ENCODE data around the gene IL17A. TPM values are rescaled to one million over a fixed set of nuclear protein-coding genes. Genes with fewer than 3 reads are reported as not detected.

Gene IL17A
- total RNA-seq, 1 donor from 2014 or later: not detected

DNA sequence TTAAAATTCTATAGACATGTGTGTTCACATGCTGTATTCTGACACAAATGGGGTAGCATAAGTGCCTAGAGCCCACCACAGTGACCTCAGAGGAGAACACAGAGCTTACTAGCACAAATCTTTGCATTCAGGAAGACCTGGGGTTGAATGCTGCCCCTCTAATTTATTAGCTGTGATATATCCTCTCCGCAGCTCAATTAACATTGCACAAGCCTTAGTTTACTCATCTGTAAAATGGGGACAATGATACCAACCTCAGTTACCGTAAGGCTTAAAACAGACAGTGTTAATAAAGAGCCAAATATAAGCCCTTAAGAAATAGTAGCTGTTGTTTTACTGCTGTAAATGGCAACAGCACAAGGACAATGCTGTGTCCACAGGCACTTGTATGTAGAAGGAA lies 36.2 kb upstream of the IL17A start:
- Histone ChIP-seq H3K27me3 (ENCODE audit: low read depth) (peaks cover 12% of the 10 kb centered on the region), H3K27ac (replicated peaks) (no peak overlapping the region), H3K4me1 (peaks cover 7% of the 10 kb centered on the region), H3K9me3 (replicated peaks) (no peaks in the 10 kb centered on the region), H3K36me3 (no peaks in the 10 kb centered on the region), H3K4me3 (no peak overlapping the region)
- intact Hi-C loops (cut with micrococcal nuclease): no loop called here
- DNase-seq: no peak
- TF ChIP-seq, protein P1, sequence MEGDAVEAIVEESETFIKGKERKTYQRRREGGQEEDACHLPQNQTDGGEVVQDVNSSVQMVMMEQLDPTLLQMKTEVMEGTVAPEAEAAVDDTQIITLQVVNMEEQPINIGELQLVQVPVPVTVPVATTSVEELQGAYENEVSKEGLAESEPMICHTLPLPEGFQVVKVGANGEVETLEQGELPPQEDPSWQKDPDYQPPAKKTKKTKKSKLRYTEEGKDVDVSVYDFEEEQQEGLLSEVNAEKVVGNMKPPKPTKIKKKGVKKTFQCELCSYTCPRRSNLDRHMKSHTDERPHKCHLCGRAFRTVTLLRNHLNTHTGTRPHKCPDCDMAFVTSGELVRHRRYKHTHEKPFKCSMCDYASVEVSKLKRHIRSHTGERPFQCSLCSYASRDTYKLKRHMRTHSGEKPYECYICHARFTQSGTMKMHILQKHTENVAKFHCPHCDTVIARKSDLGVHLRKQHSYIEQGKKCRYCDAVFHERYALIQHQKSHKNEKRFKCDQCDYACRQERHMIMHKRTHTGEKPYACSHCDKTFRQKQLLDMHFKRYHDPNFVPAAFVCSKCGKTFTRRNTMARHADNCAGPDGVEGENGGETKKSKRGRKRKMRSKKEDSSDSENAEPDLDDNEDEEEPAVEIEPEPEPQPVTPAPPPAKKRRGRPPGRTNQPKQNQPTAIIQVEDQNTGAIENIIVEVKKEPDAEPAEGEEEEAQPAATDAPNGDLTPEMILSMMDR (IDR thresholded peaks at IDR 0.05; ENCODE audit: borderline replicate concordance): no peak

GRCh38 chr6:52152070-52152423 lies 34.1 kb upstream of the IL17A start:
- peaks cover 6% of the 10 kb centered on the region for H3K27me3 ChIP-seq (ENCODE audit: low read depth)
- DNase-seq: no peak
- intact Hi-C loops (cut with micrococcal nuclease): no loop called here
- TF ChIP-seq, protein P1 (IDR thresholded peaks at IDR 0.05; ENCODE audit: borderline replicate concordance): no peak
- H3K27ac ChIP-seq (replicated peaks): no peak overlapping the region
- H3K4me3 ChIP-seq: no peak overlapping the region
- no peaks in the 10 kb centered on the region for H3K9me3 ChIP-seq (replicated peaks)
- peaks cover 15% of the 10 kb centered on the region for H3K4me1 ChIP-seq
- H3K36me3 ChIP-seq: no peaks in the 10 kb centered on the region

GRCh38 chr6:52152711-52153160 lies 33.4 kb upstream of the IL17A start:
- peaks cover 4% of the 10 kb centered on the region for H3K27me3 ChIP-seq (ENCODE audit: low read depth)
- H3K36me3 ChIP-seq: no peaks in the 10 kb centered on the region
- H3K4me1 ChIP-seq: peaks cover 15% of the 10 kb centered on the region
- DNase-seq: no peak
- H3K4me3 ChIP-seq: no peak overlapping the region
- H3K9me3 ChIP-seq (replicated peaks): no peaks in the 10 kb centered on the region
- intact Hi-C loops (cut with micrococcal nuclease): no loop called here
- H3K27ac ChIP-seq (replicated peaks): no peak overlapping the region
- TF ChIP-seq, protein P1 (IDR thresholded peaks at IDR 0.05; ENCODE audit: borderline replicate concordance): no peak

- Histone ChIP-seq H3K4me1 (peaks cover 15% of the 10 kb centered on the region), H3K4me3 (peak overlapping the region; percentile 1), H3K27ac (replicated peaks) (peak overlapping the region; percentile 57), H3K9me3 (replicated peaks) (no peaks in the 10 kb centered on the region), H3K36me3 (no peaks in the 10 kb centered on the region), H3K27me3 (ENCODE audit: low read depth) (no peaks in the 10 kb centered on the region)
- intact Hi-C loops (cut with micrococcal nuclease): no loop called here
- TF ChIP-seq, protein P1 (IDR thresholded peaks at IDR 0.05; ENCODE audit: borderline replicate concordance): no peak
- no peak for DNase-seq
These were observed 31.8 kb upstream of the IL17A start for GRCh38 chr6:52154381-52154780.

GRCh38 chr6:52155791-52156576 lies 30.2 kb upstream of the IL17A start:
- peaks cover 15% of the 10 kb centered on the region for H3K4me1 ChIP-seq
- H3K4me3 ChIP-seq: no peak overlapping the region
- H3K9me3 ChIP-seq (replicated peaks): peaks cover 4% of the 10 kb centered on the region
- intact Hi-C loops (cut with micrococcal nuclease): no loop called here
- H3K36me3 ChIP-seq: no peaks in the 10 kb centered on the region
- H3K27me3 ChIP-seq (ENCODE audit: low read depth): no peaks in the 10 kb centered on the region
- DNase-seq: no peak
- peak overlapping the region; percentile 57 for H3K27ac ChIP-seq (replicated peaks)
- TF ChIP-seq, protein P1 (IDR thresholded peaks at IDR 0.05; ENCODE audit: borderline replicate concordance): no peak

All from left ventricle myocardium inferior (tissue), 1 donor.